ENCODE measurements around the gene C1RL. TPM values are rescaled to one million over a fixed set of nuclear protein-coding genes. Genes with fewer than 3 reads are reported as not detected.

Gene C1RL
- total RNA-seq, 1 donor from 2014 or later: 58.5 TPM

GRCh38 chr12:7066596-7066995 is 42.4 kb downstream of the C1RL start:
- Mint-ChIP-seq H3K9me3 (no peaks in the 10 kb centered on the region), H3K4me1 (peaks cover 18% of the 10 kb centered on the region), H3K36me3 (peaks cover 9% of the 10 kb centered on the region), H3K4me3 (no peak overlapping the region), H3K27ac (no peak overlapping the region), H3K27me3 (ENCODE audit: low read depth) (peaks cover 1% of the 10 kb centered on the region)
- no peak for DNase-seq (ENCODE audit: low spot score in 2 of 2, unreplicated experiment in 2 of 2)
- TF ChIP-seq CTCF (IDR thresholded peaks at IDR 0.05; ENCODE audit: unreplicated experiment): no peak

- no peak overlapping the region for H3K4me3 Mint-ChIP-seq
- no peaks in the 10 kb centered on the region for H3K9me3 Mint-ChIP-seq
- peaks cover 8% of the 10 kb centered on the region for H3K36me3 Mint-ChIP-seq
- DNase-seq (ENCODE audit: low spot score in 2 of 2, unreplicated experiment in 2 of 2): no peak
- peaks cover 28% of the 10 kb centered on the region for H3K4me1 Mint-ChIP-seq
- no peak overlapping the region for H3K27ac Mint-ChIP-seq
- TF ChIP-seq CTCF (IDR thresholded peaks at IDR 0.05; ENCODE audit: unreplicated experiment): no peak
- H3K27me3 Mint-ChIP-seq (ENCODE audit: low read depth): no peaks in the 10 kb centered on the region
These were observed 43.9 kb downstream of the C1RL start for GRCh38 chr12:7065073-7065623.

GRCh38 chr12:7064516-7064915 is 44.5 kb downstream of the C1RL start:
- H3K27me3 Mint-ChIP-seq (ENCODE audit: low read depth): no peaks in the 10 kb centered on the region
- H3K36me3 Mint-ChIP-seq: peaks cover 6% of the 10 kb centered on the region
- no peak overlapping the region for H3K27ac Mint-ChIP-seq
- no peak overlapping the region for H3K4me3 Mint-ChIP-seq
- DNase-seq (ENCODE audit: low spot score in 2 of 2, unreplicated experiment in 2 of 2): no peak
- no peak for TF ChIP-seq CTCF (IDR thresholded peaks at IDR 0.05; ENCODE audit: unreplicated experiment)
- H3K4me1 Mint-ChIP-seq: peaks cover 30% of the 10 kb centered on the region
- H3K9me3 Mint-ChIP-seq: no peaks in the 10 kb centered on the region

GRCh38 chr12:7061596-7061995 is 47.4 kb downstream of the C1RL start:
- TF ChIP-seq CTCF (IDR thresholded peaks at IDR 0.05; ENCODE audit: unreplicated experiment): no peak
- no peak for DNase-seq (ENCODE audit: low spot score in 2 of 2, unreplicated experiment in 2 of 2)
- no peak overlapping the region for H3K27ac Mint-ChIP-seq
- peaks cover 11% of the 10 kb centered on the region for H3K4me1 Mint-ChIP-seq
- no peaks in the 10 kb centered on the region for H3K9me3 Mint-ChIP-seq
- H3K4me3 Mint-ChIP-seq: no peak overlapping the region
- no peaks in the 10 kb centered on the region for H3K27me3 Mint-ChIP-seq (ENCODE audit: low read depth)
- peaks cover 3% of the 10 kb centered on the region for H3K36me3 Mint-ChIP-seq

GRCh38 chr12:7061138-7061537 is 47.9 kb downstream of the C1RL start:
- DNase-seq (ENCODE audit: low spot score in 2 of 2, unreplicated experiment in 2 of 2): no peak
- no peaks in the 10 kb centered on the region for H3K9me3 Mint-ChIP-seq
- no peaks in the 10 kb centered on the region for H3K36me3 Mint-ChIP-seq
- H3K4me3 Mint-ChIP-seq: no peak overlapping the region
- H3K27me3 Mint-ChIP-seq (ENCODE audit: low read depth): no peaks in the 10 kb centered on the region
- TF ChIP-seq CTCF (IDR thresholded peaks at IDR 0.05; ENCODE audit: unreplicated experiment): no peak
- peaks cover 11% of the 10 kb centered on the region for H3K4me1 Mint-ChIP-seq
- peak overlapping the region; percentile 22 for H3K27ac Mint-ChIP-seq

Measured in mesothelial cell of epicardium (in vitro differentiated cells).